ENCODE results near the gene NOC2L.

The NOC2L gene

GRCh38 chr1:941015-941587 is 18.0 kb downstream of the NOC2L start:
- no peak for DNase-seq

- DNase-seq = peak in 1 of 2 donors; percentile 40
These were observed 18.7 kb downstream of the NOC2L start for GRCh38 chr1:940107-941014.

- no peak for DNase-seq
These were observed 19.4 kb downstream of the NOC2L start for GRCh38 chr1:939511-940106.

- DNase-seq = no peak
These were observed 20.2 kb downstream of the NOC2L start for GRCh38 chr1:938711-939489.

GRCh38 chr1:938088-938683 is 20.9 kb downstream of the NOC2L start:
- no peak for DNase-seq

GRCh38 chr1:937521-937920 is 21.5 kb downstream of the NOC2L start:
- DNase-seq = no peak

GRCh38 chr1:936348-937264 is 22.4 kb downstream of the NOC2L start:
- DNase-seq = no peak

- DNase-seq = no peak
These were observed 23.3 kb downstream of the NOC2L start for GRCh38 chr1:935751-936231.

- DNase-seq = no peak
These were observed 23.9 kb downstream of the NOC2L start for GRCh38 chr1:934991-935750.

GRCh38 chr1:933603-933940 is 25.5 kb downstream of the NOC2L start:
- DNase-seq = no peak

- DNase-seq = no peak
These were observed 26.1 kb downstream of the NOC2L start for GRCh38 chr1:932776-933602.

- DNase-seq = no peak
These were observed 26.9 kb downstream of the NOC2L start for GRCh38 chr1:932173-932510.

GRCh38 chr1:931380-932172 is 27.5 kb downstream of the NOC2L start:
- DNase-seq = no peak

GRCh38 chr1:930633-931138 is 28.4 kb downstream of the NOC2L start:
- no peak for DNase-seq

GRCh38 chr1:929712-930632 is 29.1 kb downstream of the NOC2L start:
- no peak for DNase-seq

GRCh38 chr1:928825-929661 is 30.0 kb downstream of the NOC2L start:
- DNase-seq = no peak

GRCh38 chr1:927748-928147 is 31.3 kb downstream of the NOC2L start:
- DNase-seq = no peak
